ENCODE results near the gene KRTAP2-1. TPM values are rescaled to one million over a fixed set of nuclear protein-coding genes. Genes with fewer than 3 reads are reported as not detected.
"Not testable (repeated sequence)": the region's sequence is repeated elsewhere in the genome, so short reads cannot be mapped to it uniquely, and the experiment has no call there.

Gene KRTAP2-1
- not detected in 2 replicates for total RNA-seq
- long read RNA-seq: 0 reads

DNA sequence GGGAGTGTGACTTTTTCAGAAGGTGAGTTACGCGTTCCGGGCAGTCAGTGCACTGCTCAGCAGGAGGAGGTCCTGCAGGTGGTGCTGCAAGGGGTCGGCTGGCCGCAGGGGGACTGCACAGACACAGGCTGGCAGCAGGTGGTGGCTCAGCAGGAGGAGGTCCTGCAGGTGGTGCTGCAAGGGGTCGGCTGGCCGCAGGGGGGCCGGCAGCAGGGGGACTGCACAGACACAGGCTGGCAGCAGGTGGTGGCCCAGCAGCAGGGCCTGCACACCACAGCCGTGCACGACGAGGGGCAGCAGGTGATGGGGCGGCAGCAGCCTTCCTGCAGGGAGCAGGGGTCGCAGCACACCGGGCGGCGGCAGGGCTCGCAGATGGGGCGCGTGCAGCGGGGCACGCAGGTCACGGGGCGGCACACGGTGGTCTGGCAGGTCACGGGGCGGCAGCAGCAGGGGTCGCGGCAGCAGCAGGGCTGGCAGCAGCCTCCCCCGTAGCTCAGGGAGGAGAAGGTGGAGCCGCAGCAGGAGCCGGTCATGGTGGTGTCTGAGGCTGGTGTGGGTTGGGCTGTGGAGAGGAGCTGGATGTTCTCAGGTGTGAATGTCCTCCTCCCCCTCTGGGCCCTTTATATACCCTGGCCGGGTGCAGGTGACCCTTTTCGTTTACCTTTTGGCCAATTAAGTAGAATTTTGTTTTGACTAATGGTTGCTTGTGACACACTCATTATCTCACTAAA is at the start of gene KRTAP2-1:
KRTAP2-1 (minus strand) TSS at position 582 of the 731 bp plus-strand sequence; CDS start at position 533, 49 bp downstream.
- H3K27me3 Mint-ChIP-seq (ENCODE audit: unreplicated experiment); H3K4me3 Mint-ChIP-seq (ENCODE audit: unreplicated experiment); H3K36me3 Mint-ChIP-seq (ENCODE audit: unreplicated experiment); DNase-seq (ENCODE audit: extremely low spot score, unreplicated experiment): not testable (repeated sequence)
- H3K27ac Mint-ChIP-seq (ENCODE audit: unreplicated experiment): peak within 1 kb of the TSS; percentile 87
- H3K4me1 Mint-ChIP-seq (ENCODE audit: unreplicated experiment): peaks cover 21% of the 10 kb centered on the region
- peaks cover 18% of the 10 kb centered on the region for H3K9me3 Mint-ChIP-seq (ENCODE audit: unreplicated experiment)

DNA sequence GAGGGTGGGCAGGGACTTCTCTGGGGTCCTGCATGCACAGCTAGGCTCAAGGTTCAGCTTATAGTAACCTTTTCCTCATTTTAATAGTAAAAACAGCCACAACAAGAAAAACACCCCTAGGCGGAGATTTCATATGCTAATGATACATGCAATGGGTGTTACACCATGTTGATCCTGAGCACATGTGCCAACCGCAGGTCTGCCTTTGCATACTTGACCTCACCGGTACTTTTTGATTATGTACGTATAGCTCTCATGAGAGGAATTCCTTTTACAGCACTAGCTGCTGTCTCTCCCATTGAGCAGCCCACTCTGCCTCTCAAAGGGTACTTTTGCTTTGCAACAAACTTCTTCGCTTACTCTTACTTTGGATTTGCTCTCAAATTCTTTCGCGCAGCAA is 48.9 kb upstream of the KRTAP2-1 start:
- TF ChIP-seq, protein P1, sequence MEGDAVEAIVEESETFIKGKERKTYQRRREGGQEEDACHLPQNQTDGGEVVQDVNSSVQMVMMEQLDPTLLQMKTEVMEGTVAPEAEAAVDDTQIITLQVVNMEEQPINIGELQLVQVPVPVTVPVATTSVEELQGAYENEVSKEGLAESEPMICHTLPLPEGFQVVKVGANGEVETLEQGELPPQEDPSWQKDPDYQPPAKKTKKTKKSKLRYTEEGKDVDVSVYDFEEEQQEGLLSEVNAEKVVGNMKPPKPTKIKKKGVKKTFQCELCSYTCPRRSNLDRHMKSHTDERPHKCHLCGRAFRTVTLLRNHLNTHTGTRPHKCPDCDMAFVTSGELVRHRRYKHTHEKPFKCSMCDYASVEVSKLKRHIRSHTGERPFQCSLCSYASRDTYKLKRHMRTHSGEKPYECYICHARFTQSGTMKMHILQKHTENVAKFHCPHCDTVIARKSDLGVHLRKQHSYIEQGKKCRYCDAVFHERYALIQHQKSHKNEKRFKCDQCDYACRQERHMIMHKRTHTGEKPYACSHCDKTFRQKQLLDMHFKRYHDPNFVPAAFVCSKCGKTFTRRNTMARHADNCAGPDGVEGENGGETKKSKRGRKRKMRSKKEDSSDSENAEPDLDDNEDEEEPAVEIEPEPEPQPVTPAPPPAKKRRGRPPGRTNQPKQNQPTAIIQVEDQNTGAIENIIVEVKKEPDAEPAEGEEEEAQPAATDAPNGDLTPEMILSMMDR (IDR thresholded peaks at IDR 0.05): no peak
- Mint-ChIP-seq H3K9me3 (ENCODE audit: unreplicated experiment) (no peaks in the 10 kb centered on the region), H3K27ac (ENCODE audit: unreplicated experiment) (no peak overlapping the region)

DNA sequence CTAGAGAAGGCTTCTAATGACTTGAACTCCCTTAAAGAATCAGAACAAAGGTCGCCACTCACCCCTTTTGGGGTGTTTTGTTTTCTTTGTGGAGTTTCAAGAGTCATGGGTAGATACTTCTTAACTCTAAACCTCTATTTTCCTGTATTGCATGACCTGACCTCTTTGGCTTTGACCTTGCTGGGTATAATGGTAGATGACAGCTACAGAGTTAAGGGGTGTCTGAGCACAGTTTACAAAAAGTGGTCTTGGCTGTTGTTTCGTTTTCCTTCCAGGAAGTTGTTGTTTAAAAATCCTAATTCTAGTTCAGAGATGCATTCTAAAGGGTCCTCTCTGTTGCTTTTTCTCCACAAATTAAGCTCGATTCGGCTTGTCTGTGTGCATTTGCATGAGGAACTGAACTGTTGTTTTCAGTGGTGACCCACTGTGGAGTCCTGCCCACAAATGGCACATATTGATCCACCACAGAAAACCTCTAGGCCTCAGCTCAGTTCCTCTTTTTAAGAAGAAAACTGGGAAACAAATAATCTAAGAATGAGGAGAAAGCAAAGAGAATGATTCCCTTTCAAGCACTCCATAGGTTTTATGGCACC is 41.7 kb upstream of the KRTAP2-1 start:
- not testable (repeated sequence) for H3K4me3 Mint-ChIP-seq (ENCODE audit: unreplicated experiment); H3K27me3 Mint-ChIP-seq (ENCODE audit: unreplicated experiment); H3K9me3 Mint-ChIP-seq (ENCODE audit: unreplicated experiment); H3K27ac Mint-ChIP-seq (ENCODE audit: unreplicated experiment); H3K36me3 Mint-ChIP-seq (ENCODE audit: unreplicated experiment); DNase-seq (ENCODE audit: extremely low spot score, unreplicated experiment); H3K4me1 Mint-ChIP-seq (ENCODE audit: unreplicated experiment)

More for the DNA sequence above, 48.9 kb upstream of the KRTAP2-1 start:
- DNase-seq (ENCODE audit: extremely low spot score, unreplicated experiment): no peak
- Mint-ChIP-seq H3K4me1 (ENCODE audit: unreplicated experiment) (peaks cover 35% of the 10 kb centered on the region), H3K27me3 (ENCODE audit: unreplicated experiment) (no peaks in the 10 kb centered on the region), H3K4me3 (ENCODE audit: unreplicated experiment) (no peak overlapping the region), H3K36me3 (ENCODE audit: unreplicated experiment) (no peaks in the 10 kb centered on the region)

GRCh38 chr17:41084100-41084856 is 37.2 kb upstream of the KRTAP2-1 start, which contains the start of gene KRTAP4-7:
Gene KRTAP4-7, plus strand, starts transcription at chr17:41084150. Its CDS starts 57 bp downstream, at chr17:41084207.
- peaks cover 23% of the 10 kb centered on the region for H3K4me1 Mint-ChIP-seq (ENCODE audit: unreplicated experiment)
- DNase-seq (ENCODE audit: extremely low spot score, unreplicated experiment); H3K27me3 Mint-ChIP-seq (ENCODE audit: unreplicated experiment); H3K36me3 Mint-ChIP-seq (ENCODE audit: unreplicated experiment); H3K9me3 Mint-ChIP-seq (ENCODE audit: unreplicated experiment); H3K4me3 Mint-ChIP-seq (ENCODE audit: unreplicated experiment): not testable (repeated sequence)
- peak within 1 kb of the TSS; percentile 53 for H3K27ac Mint-ChIP-seq (ENCODE audit: unreplicated experiment)

DNA sequence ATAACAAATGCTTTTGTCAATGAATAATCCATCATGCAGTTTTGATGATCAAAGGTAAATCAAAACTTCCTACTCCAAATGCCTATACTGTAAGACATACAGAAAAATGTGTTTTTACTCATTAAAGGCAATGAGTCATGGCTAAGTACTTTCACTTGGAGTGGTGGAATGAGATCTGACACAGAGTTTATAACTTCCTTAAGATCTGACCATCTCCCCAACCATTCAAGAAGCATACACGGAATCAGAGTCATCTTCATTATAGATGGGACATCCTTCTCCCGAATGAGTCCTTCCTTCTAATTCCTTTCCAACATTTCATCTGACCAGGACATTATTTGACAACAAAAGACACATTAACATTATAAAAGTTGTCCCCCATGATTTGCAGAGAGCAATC is 36.3 kb upstream of the KRTAP2-1 start:
- H3K27me3 Mint-ChIP-seq (ENCODE audit: unreplicated experiment); H3K27ac Mint-ChIP-seq (ENCODE audit: unreplicated experiment); DNase-seq (ENCODE audit: extremely low spot score, unreplicated experiment); H3K36me3 Mint-ChIP-seq (ENCODE audit: unreplicated experiment); H3K9me3 Mint-ChIP-seq (ENCODE audit: unreplicated experiment); H3K4me3 Mint-ChIP-seq (ENCODE audit: unreplicated experiment): not testable (repeated sequence)
- H3K4me1 Mint-ChIP-seq (ENCODE audit: unreplicated experiment): peaks cover 23% of the 10 kb centered on the region

GRCh38 chr17:41082626-41083025 is 35.5 kb upstream of the KRTAP2-1 start:
- TF ChIP-seq, protein P1 (IDR thresholded peaks at IDR 0.05): no peak

More at GRCh38 chr17:41082626-41083025, 35.5 kb upstream of the KRTAP2-1 start:
- Mint-ChIP-seq H3K27me3 (ENCODE audit: unreplicated experiment) (no peaks in the 10 kb centered on the region), H3K36me3 (ENCODE audit: unreplicated experiment) (no peaks in the 10 kb centered on the region), H3K4me3 (ENCODE audit: unreplicated experiment) (no peak overlapping the region), H3K9me3 (ENCODE audit: unreplicated experiment) (no peaks in the 10 kb centered on the region), H3K4me1 (ENCODE audit: unreplicated experiment) (peaks cover 23% of the 10 kb centered on the region), H3K27ac (ENCODE audit: unreplicated experiment) (peak overlapping the region; percentile 53)
- no peak for DNase-seq (ENCODE audit: extremely low spot score, unreplicated experiment)

Measured in osteocyte (in vitro differentiated cells).